ENCODE data around the gene CTNND2.

- no peak for TF ChIP-seq CTCF (IDR thresholded peaks at IDR 0.05)
- no peak for TF ChIP-seq MXI1 (IDR thresholded peaks at IDR 0.05; ENCODE audit: low read depth, low read length)
- TF ChIP-seq EP300 (IDR thresholded peaks at IDR 0.05; ENCODE audit: borderline replicate concordance in 1 of 2, low read depth in 1 of 2, low read length in 1 of 2): no peak
- TF ChIP-seq TAF1 (IDR thresholded peaks at IDR 0.05; ENCODE audit: borderline replicate concordance, low read depth, low read length): no peak
- TF ChIP-seq RFX5 (IDR thresholded peaks at IDR 0.05; ENCODE audit: low read length): no peak
- no peak for TF ChIP-seq MAX (IDR thresholded peaks at IDR 0.05; ENCODE audit: low read depth)
- TF ChIP-seq EZH2phosphoT487 (IDR thresholded peaks at IDR 0.05; ENCODE audit: borderline replicate concordance, low read depth): no peak
- TF ChIP-seq RAD21 (IDR thresholded peaks at IDR 0.05; ENCODE audit: low read length): no peak
- TF ChIP-seq NFIC (IDR thresholded peaks at IDR 0.05; ENCODE audit: borderline replicate concordance): no peak
- TF ChIP-seq, protein P1, sequence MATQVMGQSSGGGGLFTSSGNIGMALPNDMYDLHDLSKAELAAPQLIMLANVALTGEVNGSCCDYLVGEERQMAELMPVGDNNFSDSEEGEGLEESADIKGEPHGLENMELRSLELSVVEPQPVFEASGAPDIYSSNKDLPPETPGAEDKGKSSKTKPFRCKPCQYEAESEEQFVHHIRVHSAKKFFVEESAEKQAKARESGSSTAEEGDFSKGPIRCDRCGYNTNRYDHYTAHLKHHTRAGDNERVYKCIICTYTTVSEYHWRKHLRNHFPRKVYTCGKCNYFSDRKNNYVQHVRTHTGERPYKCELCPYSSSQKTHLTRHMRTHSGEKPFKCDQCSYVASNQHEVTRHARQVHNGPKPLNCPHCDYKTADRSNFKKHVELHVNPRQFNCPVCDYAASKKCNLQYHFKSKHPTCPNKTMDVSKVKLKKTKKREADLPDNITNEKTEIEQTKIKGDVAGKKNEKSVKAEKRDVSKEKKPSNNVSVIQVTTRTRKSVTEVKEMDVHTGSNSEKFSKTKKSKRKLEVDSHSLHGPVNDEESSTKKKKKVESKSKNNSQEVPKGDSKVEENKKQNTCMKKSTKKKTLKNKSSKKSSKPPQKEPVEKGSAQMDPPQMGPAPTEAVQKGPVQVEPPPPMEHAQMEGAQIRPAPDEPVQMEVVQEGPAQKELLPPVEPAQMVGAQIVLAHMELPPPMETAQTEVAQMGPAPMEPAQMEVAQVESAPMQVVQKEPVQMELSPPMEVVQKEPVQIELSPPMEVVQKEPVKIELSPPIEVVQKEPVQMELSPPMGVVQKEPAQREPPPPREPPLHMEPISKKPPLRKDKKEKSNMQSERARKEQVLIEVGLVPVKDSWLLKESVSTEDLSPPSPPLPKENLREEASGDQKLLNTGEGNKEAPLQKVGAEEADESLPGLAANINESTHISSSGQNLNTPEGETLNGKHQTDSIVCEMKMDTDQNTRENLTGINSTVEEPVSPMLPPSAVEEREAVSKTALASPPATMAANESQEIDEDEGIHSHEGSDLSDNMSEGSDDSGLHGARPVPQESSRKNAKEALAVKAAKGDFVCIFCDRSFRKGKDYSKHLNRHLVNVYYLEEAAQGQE (IDR thresholded peaks at IDR 0.05; ENCODE audit: low read depth, low read length): no peak
- no peak for TF ChIP-seq GABPA (IDR thresholded peaks at IDR 0.05; ENCODE audit: low read depth)
Measured at GRCh38 chr5:11528720-11529119, 375.5 kb downstream of the CTNND2 start.

All from SK-N-SH (cell line).